ENCODE data around the gene TBX1. TPM values are rescaled to one million over a fixed set of nuclear protein-coding genes. Genes with fewer than 3 reads are reported as not detected.

The TBX1 gene
- total and polyA plus RNA-seq, 2 of the 8 experiments (the other 6 are each of a cell fraction or from before 2014, with no cell fraction given), result 0.28 TPM; not detected in 1

GRCh38 chr22:19779011-19779421 lies 18.4 kb downstream of the TBX1 start:
- Histone ChIP-seq H3K27me3 (replicated peaks in 1 of 4; ENCODE audit: control insufficient read depth in 3 of 4, extremely low read depth in 1 of 4, insufficient read depth in 3 of 4, low read length in 3 of 4) (peaks cover 0 to 2% (median 0%) of the 10 kb centered on the region in 4 experiments; a peak in 4 of 7 replicates), H2BK5ac (ENCODE audit: low read depth, low read length) (no peak overlapping the region), H3K23ac (ENCODE audit: insufficient read length) (no peak overlapping the region), H3K18ac (ENCODE audit: extremely low read depth, low read length) (no peak overlapping the region), H2AK5ac (ENCODE audit: low read depth, low read length) (no peak overlapping the region), H3K79me1 (ENCODE audit: low read depth, low read length) (no peaks in the 10 kb centered on the region), H2BK15ac (ENCODE audit: low read length) (no peak overlapping the region), H3K36me3 (ENCODE audit: control insufficient read depth in 2 of 4, insufficient read depth in 4 of 4, low read length in 3 of 4) (no peaks in the 10 kb centered on the region), H3K4ac (replicated peaks; ENCODE audit: insufficient read length, low read depth, low read length) (no peak overlapping the region), H3K4me1 (replicated peaks in 1 of 4; ENCODE audit: control insufficient read depth in 3 of 4, insufficient read depth in 4 of 4, low read length in 3 of 4) (peaks cover 0 to 4% (median 0%) of the 10 kb centered on the region in 4 experiments; a peak in 2 of 7 replicates), H4K5ac (ENCODE audit: insufficient read length, low read depth, low read length) (no peak overlapping the region), H3K9ac (replicated peaks in 1 of 4; ENCODE audit: extremely low read depth in 1 of 4, low read depth in 3 of 4, low read length in 3 of 4) (no peak overlapping the region), H3K79me2 (ENCODE audit: control insufficient read depth in 1 of 2, insufficient read depth in 2 of 2, low read length in 2 of 2) (no peaks in the 10 kb centered on the region), H4K20me1 (replicated peaks in 1 of 2; ENCODE audit: control insufficient read depth in 1 of 2, insufficient read depth in 2 of 2, low read length in 2 of 2) (peaks cover 0 to 1% of the 10 kb centered on the region in 2 experiments), H4K91ac (replicated peaks; ENCODE audit: insufficient read length, low read length) (no peak overlapping the region), H3K56ac (replicated peaks; ENCODE audit: insufficient read length, low read depth, low read length) (no peak overlapping the region), H2BK20ac (ENCODE audit: low read length) (no peak overlapping the region), H3K14ac (ENCODE audit: insufficient read length) (no peak overlapping the region), H3K27ac (ENCODE audit: low read depth, low read length) (no peak overlapping the region), H4K8ac (ENCODE audit: extremely low read depth, insufficient read depth, low read length) (no peak overlapping the region), H2BK12ac (ENCODE audit: low read depth, low read length) (0 out of 2 replicates have a peak overlapping the region, but pooled peaks have one; percentile 7), H3K9me3 (ENCODE audit: insufficient read depth in 2 of 2, low read depth in 1 of 2, low read length in 1 of 2) (no peaks in the 10 kb centered on the region), H3K23me2 (ENCODE audit: low read depth, low read length) (no peaks in the 10 kb centered on the region), H2AFZ (ENCODE audit: low read length) (no peak overlapping the region), H3K4me3 (ENCODE audit: extremely low read depth in 1 of 4, insufficient read depth in 2 of 4, low read depth in 3 of 4, low read length in 4 of 4) (no peak overlapping the region), H2BK120ac (replicated peaks; ENCODE audit: low read depth, low read length) (no peak overlapping the region), H3K4me2 (ENCODE audit: insufficient read depth in 1 of 2, low read depth in 2 of 2, low read length in 2 of 2) (no peak overlapping the region)
- 89% methylated on average over 10 of the region's 10 CpGs; no CpG with 5 or more reads in 1 of the 2 experiments for WGBS, 2 experiments (ENCODE audit: extremely low coverage in 1 of 2, insufficient coverage in 1 of 2, insufficient read length in 1 of 2, insufficient replicate concordance in 2 of 2, low coverage in 1 of 2, low lambda C conversion rate in 2 of 2, missing lambda C conversion rate in 1 of 2)
- DNase-seq (ENCODE audit: low read depth in 1 of 2, low spot score in 2 of 2) (no peak), FAIRE-seq (no peak)
- POLR2A ChIA-PET (ENCODE audit: partially characterized antibody), result interaction anchor here (1.5 kb wide), 1 partner anchor 8 kb away, joined by 5 read pairs; no protein-coding TSS in a partner anchor
- no peak for TF ChIP-seq JUN (IDR thresholded peaks at IDR 0.05; ENCODE audit: low read depth, low read length)
- no peak for TF ChIP-seq RNF2 (IDR thresholded peaks at IDR 0.05; ENCODE audit: borderline replicate concordance, low read depth, low read length, missing control alignments, poor library complexity, severe bottlenecking)
- no peak for TF ChIP-seq ATF2 (IDR thresholded peaks at IDR 0.05; ENCODE audit: low read length)
- no peak for TF ChIP-seq TBP (IDR thresholded peaks at IDR 0.05; ENCODE audit: low read depth, low read length)
- TF ChIP-seq SIRT6 (IDR thresholded peaks at IDR 0.05; ENCODE audit: low read length), result no peak
- TF ChIP-seq MAX (IDR thresholded peaks at IDR 0.05), result no peak
- TF ChIP-seq RFX5 (IDR thresholded peaks at IDR 0.05; ENCODE audit: borderline replicate concordance, low read depth, low read length), result no peak
- TF ChIP-seq, protein P1, sequence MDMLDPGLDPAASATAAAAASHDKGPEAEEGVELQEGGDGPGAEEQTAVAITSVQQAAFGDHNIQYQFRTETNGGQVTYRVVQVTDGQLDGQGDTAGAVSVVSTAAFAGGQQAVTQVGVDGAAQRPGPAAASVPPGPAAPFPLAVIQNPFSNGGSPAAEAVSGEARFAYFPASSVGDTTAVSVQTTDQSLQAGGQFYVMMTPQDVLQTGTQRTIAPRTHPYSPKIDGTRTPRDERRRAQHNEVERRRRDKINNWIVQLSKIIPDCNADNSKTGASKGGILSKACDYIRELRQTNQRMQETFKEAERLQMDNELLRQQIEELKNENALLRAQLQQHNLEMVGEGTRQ (IDR thresholded peaks at IDR 0.05; ENCODE audit: low read length), result no peak
- CTCF ChIA-PET (ENCODE audit: partially characterized antibody), result interaction anchor here (0.9 to 2.7 kb wide), 9 partner anchors 8 to 138 kb away, joined by 3 to 13 read pairs (median 4); no protein-coding TSS in a partner anchor
